ENCODE measurements around the gene SOX5.

SOX5 gene

DNA sequence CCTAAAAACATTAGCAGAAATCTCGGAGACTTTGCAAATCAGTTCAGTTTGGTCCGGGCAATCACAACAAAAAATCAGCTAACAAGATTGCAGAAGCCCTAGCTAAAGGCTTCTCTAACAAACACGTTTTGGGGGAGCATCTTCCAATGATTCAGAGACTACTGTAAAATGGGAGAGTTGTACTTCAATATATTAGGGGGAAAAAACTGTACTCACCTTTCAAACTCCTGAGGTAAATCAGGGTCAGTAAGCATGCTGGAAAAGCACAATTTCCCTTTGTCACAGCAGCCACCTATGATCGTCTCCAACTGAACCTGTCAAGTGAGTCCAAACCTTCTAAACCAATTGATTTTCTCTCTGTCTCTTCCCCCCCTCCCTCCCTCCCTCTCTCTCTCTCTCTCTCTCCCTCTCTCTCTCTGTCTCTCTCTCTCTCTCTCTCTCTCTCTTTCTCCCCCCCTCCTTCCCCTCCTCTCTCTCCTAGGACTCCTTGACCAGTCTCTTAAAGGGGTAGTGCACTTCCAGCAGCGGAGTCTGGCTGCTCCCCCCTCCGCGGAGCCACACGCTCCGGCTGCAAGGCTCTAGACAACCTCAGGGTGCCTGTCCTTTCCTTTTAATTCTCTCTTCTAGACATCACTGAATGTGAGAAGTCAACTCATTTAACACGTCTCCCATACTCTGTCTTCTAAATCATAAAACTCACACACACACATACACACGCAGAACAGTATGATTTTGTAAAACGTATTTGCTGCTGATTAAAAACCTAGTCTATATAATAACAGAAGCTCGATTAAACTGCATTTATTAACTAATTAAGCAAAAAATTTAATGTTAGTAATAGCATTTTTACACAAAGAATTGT is at the start of gene SOX5:
TSS of gene SOX5 (minus strand) at position 323 of the 862 bp plus-strand sequence. CDS start at position 254, 69 bp downstream.
- intact Hi-C loops (cut with DNase I), result loop anchor here (10.0 kb wide), 1 partner anchor 745 kb away; no protein-coding TSS in a partner anchor
- peak in 7 of 10 donors; percentile 15 to 91 (median 37) for DNase-seq

DNA sequence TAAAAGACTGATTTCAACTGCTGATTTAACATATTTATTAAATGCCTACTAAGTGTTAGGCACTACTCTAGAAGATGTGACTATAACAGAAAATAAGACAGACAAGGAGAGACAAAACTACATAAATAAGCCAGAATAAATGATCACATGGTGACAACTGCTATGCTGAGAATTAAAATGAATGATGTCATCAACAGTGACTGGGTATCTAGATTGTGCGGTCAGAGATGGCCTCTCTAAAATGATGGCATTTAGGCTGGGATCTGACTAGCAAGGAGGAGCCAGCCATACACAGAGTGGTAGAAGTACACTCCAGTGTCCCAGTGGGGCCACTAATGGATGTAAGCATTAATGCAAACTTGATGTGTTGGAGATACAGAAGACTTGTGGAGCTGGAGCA is 37.6 kb upstream of the SOX5 start:
- intact Hi-C loops (cut with DNase I), result no loop called here
- no peak for DNase-seq

DNA sequence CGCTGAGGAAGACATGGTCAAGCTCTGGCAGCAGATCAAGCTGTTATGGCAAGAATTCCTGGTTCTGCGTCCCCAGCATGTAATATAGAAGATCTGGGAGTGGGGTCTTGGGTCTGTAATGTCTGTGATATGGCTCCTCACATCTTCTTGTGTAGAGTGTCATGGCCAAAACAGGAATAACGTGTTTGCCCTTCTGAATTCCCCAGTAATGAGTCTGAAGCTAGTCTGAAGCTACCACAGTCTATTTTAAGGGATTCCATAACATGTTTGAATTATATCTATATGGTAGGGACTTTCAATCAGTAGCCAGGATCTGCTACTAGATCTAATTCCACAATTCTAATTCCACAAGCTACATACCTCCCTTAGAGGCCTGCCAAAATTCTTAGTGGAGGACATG is 31.4 kb upstream of the SOX5 start:
- DNase-seq, result no peak
- intact Hi-C loops (cut with DNase I), result no loop called here

DNA sequence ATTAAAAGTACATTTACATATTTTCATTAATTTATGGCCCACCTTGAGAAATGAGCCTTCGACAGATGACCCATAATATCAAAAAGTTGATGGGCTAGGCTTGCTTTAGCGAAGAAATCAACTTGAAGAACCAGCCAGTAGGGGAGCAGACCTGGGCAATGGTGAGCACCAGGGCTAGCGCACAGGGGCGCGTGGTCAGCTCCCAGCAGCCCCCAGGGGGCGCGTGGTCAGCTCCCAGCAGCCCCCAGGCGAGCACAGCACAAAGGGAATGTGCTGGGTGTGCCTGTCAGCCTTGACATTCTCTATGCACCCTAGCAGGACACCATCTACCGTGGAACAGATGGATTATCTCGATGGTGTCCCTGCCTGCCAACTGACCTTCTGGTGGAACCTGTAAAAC is 15.3 kb upstream of the SOX5 start:
- intact Hi-C loops (cut with DNase I), result no loop called here
- DNase-seq, result peak in 1 of 10 donors; percentile 49

- no peak for DNase-seq
- intact Hi-C loops (cut with DNase I), result no loop called here
These were observed 10.4 kb upstream of the SOX5 start for GRCh38 chr12:23959826-23960225.

DNA sequence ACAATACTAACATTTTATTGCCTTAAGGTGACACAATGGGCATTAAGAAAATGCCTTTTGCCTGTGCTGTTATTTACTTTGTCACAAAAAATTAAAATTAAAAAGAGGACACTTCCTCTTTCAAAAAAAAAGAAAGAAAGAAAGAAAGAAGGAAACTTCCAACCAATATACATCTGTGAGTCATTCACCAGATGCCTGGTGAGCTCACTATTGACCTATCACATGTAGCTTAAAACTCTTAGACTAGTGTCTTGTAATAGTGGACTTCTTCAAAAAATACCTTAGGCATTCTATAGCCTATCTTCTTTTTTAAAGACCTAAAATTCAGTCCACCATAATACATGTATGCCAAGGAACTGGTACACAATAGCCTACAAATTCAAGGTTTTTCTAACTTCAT is 4.9 kb upstream of the SOX5 start:
- no peak for DNase-seq
- intact Hi-C loops (cut with DNase I), result no loop called here

GRCh38 chr12:23952071-23952470 is 2.6 kb upstream of the SOX5 start:
- intact Hi-C loops (cut with DNase I), result no loop called here
- DNase-seq, result no peak

DNA sequence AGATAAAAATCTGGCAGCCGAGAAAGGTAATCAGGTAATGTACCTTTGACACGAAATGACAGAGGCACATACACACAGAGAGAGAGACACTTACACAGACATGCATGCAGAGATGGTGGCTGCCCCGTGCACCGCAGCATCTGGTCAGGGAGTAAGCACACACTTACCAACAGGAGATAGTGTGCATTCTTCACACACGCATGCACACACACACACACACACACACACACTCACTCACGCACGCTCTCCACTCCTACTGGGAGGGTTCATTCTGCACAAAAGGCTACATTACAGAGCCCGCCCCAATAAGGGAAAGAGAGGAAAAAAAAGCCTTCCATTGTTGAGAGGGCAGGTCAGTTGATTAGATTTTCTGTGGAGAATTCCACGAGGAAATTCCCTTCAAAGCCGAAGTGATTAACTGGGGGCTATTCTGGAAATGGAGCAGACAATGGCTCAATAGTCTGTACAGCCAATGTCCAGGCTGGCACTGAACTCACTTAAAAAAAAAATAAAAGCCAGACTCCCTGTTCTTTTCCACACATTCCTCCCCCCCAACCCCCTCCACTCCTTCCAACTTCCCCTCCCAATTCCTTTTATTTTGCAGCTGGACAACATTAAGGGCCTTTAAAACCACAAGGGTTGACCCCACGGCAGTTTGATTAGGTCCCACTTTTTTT is 1.4 kb upstream of the SOX5 start:
- peak in 3 of 10 donors; percentile 11 to 78 (median 70) for DNase-seq
- intact Hi-C loops (cut with DNase I), result no loop called here

DNA sequence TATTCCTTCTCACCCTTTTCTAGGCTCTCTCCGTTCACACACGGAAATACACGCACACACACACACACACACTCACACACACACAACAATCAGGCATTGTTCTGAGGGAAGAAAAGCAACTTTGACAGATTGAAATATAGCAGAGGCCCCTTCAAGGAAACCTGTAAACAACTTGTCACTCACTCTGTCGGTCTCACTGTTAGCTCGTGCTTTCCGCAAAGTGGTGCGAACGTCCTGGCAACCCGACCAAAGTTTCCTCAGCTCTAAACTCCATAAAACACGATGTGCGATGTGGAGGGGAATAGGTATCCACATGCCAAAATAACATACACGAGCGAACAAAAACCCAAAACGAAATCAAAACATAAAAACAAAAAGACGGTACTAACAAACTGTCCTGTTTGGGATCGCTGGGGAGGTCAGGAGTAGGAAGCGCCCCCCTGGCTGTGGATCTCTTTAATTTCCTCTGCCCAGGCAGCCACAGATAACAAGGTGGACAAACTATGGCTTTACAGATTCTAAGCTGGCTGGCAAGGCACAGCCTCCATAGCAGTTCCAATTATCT is 822 bp upstream of the SOX5 start:
- intact Hi-C loops (cut with DNase I), result no loop called here
- DNase-seq, result peak in 3 of 10 donors; percentile 11 to 55 (median 15)

DNA sequence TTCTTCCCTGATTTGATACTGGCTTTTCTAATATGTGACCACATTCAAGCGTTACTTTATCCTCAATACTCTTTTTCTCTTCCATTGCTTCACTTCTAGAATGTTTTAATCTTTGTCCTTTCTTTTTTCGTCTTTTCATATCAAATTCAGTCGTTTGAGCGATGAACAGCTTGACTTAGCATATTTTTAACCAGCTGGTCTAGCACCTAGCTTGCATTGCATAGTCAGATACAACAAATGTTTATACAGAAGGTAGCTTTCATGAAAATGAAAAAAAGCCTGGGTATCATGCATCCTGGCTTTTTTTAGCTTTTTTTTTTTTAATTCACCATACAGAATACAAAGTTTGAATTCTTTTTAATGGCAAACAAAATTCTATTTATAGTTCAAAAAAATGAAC is 1.2 kb downstream of the SOX5 start:
- intact Hi-C loops (cut with DNase I), result loop anchor here (10.0 kb wide), 1 partner anchor 743 kb away; no protein-coding TSS in a partner anchor
- no peak for DNase-seq

DNA sequence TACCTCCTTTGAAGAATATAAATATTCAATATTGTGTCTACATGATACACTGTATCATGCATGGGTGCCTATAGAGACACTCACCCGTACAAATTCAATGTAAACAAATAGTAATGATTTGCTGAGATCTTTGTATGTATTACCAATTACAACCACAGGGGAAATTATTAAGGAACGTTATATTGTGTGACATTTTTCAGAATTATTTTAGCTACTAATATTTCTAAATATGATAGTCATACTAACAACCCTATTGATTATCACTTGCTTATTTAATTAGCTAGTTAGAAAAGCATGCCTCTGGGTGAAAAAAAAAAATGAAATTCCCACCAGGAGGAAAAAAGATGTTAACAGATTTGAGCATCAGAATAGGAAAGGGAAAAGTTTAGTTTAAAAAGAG is 2.1 kb downstream of the SOX5 start:
- intact Hi-C loops (cut with DNase I), result loop anchor here (10.0 kb wide), 1 partner anchor 743 kb away; no protein-coding TSS in a partner anchor
- no peak for DNase-seq

- DNase-seq, result no peak
- intact Hi-C loops (cut with DNase I), result loop anchor here (10.0 kb wide), 1 partner anchor 740 kb away; no protein-coding TSS in a partner anchor
These were observed 4.2 kb downstream of the SOX5 start for GRCh38 chr12:23945249-23945648.

GRCh38 chr12:23944067-23944466 is 5.4 kb downstream of the SOX5 start:
- DNase-seq, result peak in 3 of 10 donors; percentile 11 to 68 (median 61)
- intact Hi-C loops (cut with DNase I), result loop anchor here (10.0 kb wide), 1 partner anchor 739 kb away; no protein-coding TSS in a partner anchor

DNA sequence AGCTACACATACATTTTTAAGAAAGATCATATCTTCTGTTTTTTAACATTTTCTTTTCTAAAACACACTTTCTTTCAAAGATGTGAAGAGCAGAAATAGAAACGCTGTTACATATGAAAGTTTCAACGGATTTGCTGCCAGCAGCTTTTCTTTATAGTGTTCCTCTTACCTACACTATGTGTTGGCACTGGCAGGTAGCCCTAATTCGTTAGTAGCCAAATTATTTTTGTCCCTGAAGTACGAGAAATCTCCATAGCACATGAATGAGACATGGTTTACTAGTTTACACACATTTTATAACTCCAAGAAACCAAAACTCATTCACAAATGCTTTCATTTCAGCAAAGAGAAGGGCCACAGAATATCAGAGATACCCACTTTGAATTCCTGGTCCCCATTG is 6.6 kb downstream of the SOX5 start:
- intact Hi-C loops (cut with DNase I), result loop anchor here (10.0 kb wide), 1 partner anchor 738 kb away; no protein-coding TSS in a partner anchor

DNA sequence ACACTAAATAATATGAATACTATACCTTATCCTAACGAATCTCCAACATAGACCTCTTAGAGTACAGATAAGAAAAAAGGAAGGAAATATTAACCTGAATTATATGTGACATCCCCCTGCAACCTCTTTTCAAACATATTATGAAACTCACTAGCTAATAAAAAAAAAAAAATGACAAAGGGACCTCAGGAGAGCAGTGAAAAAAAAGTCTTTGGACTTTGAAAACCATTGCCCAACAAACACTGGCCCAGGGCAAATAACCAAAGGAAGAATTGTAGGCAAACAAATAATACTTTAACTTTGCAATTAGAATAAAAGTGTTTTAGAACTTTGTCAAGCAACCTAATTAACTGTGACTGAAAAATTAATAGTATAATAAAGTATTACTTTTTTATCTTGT is 7.7 kb downstream of the SOX5 start:
- intact Hi-C loops (cut with DNase I), result loop anchor here (10.0 kb wide), 1 partner anchor 737 kb away; no protein-coding TSS in a partner anchor
- no peak for DNase-seq

More for the DNA sequence above, 6.6 kb downstream of the SOX5 start:
- DNase-seq, result no peak

DNA sequence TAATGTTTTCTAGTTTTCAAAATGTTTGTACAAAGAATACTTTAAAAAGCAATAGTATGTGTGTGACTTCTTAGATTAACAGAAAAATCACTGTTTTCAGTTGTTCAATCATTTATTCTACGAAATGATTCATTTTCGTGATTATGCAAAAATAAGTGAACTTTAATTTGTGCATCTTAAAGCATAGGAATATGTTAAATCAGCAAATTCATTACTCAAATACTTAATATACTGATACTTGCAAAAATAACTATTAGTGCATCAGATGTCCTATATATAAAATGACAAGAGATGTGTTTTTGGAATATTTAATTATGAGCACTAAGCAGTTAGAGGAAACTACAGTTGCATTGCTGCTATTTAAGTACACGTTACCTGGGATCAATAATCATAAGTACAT is 11.0 kb downstream of the SOX5 start:
- intact Hi-C loops (cut with DNase I), result no loop called here
- no peak for DNase-seq

DNA sequence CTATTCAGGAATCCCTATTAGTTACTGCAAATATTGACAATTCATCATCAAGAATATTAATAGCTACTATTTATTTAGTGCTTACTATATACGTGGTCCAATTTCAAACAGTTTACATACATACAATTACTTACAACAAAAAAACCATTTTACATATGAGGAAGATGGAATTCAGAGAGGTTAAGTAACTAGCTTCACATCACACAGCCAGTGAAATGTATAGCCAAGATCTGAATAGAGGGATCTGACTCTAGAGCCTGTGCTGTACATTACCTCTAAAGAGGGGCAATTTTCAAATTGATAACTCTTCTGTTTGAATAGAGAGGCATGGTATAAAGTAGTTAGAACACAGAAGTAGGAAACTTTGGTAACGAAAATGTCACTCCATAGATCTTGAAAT is 18.3 kb downstream of the SOX5 start:
- intact Hi-C loops (cut with DNase I), result no loop called here
- no peak for DNase-seq

DNA sequence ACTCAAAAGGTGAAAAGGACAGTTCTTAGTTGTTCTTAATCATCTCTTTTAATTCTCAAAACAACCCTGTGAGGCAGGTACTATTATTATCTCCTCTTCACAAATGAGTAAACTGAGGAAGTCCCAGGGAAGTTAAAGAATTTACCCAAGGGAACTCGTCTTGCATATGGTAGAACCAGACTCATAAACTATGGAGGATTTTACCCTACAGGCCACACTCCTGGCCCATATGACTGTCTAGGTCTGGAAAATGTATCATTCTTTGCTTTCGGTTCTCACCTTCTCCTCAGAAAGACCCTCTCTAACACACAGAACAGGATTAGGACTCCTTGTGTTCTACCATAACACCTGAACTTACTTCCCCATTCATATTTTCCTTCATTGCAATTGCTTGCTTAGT is 18.9 kb downstream of the SOX5 start:
- intact Hi-C loops (cut with DNase I), result no loop called here
- no peak for DNase-seq

GRCh38 chr12:23929906-23930305 is 19.6 kb downstream of the SOX5 start:
- no peak for DNase-seq
- intact Hi-C loops (cut with DNase I), result no loop called here

DNA sequence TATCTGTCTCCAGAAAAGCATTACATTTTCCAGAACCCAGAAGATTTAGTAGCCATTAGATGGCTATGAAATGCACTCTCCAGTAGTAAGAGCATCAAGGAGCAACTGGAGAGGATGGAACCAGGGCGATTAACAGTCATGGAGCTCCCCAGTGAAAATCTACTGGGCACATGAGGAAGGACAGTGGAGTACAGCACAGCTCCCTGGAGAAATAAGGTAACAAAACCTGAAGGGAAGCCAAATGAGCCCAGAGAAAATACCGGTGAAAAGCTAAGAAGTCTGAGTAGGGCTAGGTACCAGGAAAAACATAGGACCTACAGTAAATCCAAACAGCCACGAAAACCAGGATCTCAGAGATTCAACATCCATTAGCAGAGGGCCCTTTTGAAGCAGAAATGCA is 21.6 kb downstream of the SOX5 start:
- intact Hi-C loops (cut with DNase I), result no loop called here
- no peak for DNase-seq

All from posterior cingulate gyrus (tissue), 11 donors.